Stimulated activated CD4-positive, alpha-beta T cell treated with anti-CD3 and anti-CD28 coated beads, Interleukin-12 subunit alpha, Interleukin-12 subunit beta, amount 100 ng/mL, for 4 hours (primary cell): ENCODE measurements around the gene SSBP4.

ENCODE experiments used
- DNase-seq: peaks from one replicate; pipeline ENCODE4 v3.0.0-alpha.2; 2020

SSBP4 gene

DNA sequence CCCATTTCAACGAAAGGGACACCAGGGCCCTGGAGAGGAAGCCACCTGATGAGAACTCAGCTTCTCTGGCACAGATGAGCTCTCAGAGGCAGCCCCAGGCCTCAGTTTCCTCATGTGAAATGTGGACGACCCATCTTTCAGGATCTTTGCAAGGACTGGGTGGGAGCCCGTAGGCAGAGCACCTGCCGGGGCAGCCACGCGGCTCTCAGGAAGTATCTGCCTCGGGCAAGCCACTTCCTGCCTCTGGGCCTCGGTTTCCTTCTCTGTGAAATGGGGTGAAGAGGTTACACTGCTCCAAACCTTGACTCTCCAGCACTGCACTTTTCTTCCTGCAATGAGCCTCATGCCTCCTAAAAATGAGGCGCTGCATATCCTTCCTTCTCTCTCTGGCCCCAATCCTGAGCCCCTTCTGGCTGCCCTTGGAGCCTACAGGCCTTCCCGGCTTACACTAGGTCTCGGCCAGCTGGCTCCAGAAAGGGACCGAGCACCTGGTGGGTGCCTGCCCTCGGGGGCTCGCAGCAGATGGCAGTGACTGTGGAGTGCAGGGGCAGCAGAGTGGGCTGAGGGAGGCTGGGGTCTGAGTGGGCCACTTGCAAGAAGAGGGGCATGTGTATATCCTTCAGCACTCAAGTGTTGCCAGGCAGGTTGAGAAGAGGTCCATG, 3.5 kb downstream of the SSBP4 start:
- no peak for DNase-seq

DNA sequence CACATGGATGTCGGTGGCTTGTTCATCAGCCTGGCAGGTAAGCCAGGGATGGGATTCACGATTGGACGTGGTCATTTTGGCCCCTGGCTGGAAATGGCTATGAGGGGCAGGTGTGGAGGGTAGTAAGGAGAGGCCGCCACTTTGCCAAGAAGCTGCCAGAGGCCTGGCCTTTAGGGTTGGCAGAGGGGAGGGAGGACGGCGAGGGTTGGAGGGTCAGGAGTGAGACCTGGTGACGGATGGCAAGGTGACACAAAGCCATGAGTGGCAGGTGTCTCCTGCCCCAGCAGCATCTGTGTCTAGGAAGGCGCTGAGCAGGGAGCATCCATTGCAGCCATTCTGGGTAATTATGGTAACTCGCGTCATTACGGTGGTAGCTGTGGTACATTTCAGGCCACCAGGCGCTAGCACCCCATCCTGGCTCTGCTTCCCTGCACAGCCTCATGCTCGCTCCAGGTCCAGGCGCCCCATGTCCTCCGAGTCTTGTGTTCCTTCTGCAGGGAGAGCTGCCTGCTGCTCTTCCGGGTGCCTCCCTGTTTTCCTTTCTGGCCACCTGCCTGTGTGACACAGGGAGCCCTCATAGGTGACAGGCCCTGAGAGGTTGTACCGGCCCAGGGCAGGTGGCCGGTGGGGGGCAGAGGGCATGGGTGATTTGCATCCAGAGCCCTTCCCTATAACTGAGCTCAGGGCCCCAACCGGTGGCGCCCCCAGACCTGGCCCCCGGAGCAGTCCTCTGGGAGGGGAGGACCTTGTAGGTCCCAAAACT, 4.2 kb downstream of the SSBP4 start:
- DNase-seq: no peak

DNA sequence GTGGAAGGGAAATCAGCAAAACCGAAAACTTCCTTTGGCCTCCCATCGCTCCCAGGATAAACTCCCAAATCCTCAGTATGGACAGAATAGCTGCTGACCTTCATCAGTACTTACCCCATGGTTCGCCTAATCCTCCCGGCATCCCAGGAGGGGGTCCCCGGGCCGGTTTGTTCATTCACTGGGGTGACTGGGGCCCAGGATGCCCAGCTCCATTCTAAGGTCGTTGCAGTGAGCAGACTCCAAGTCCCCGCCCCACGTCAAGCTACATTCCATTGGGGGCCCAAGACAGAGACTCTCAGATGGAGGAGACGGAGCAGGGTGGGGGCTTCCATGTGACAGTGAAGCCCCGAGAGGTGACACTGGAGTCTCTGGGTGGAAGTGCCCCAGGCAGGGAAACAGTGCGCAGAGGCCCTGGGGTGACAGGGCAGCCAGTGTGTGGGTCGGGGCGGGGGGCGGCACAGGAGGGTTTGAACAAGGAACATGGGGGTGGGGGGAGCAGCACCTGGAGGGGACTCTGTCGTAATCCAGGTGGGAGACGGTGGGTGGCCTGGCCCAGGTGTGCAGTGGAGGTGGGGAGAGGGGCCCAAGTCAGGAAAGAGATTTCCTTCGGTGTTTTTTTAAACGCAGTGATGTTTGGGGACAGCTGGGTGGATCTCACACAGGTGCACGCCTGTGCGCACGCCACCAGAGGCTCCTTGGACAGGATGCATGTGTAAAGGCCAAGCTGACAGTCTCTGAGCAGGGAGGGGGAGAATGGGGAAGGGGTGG, 5.1 kb downstream of the SSBP4 start:
- no peak for DNase-seq

DNA sequence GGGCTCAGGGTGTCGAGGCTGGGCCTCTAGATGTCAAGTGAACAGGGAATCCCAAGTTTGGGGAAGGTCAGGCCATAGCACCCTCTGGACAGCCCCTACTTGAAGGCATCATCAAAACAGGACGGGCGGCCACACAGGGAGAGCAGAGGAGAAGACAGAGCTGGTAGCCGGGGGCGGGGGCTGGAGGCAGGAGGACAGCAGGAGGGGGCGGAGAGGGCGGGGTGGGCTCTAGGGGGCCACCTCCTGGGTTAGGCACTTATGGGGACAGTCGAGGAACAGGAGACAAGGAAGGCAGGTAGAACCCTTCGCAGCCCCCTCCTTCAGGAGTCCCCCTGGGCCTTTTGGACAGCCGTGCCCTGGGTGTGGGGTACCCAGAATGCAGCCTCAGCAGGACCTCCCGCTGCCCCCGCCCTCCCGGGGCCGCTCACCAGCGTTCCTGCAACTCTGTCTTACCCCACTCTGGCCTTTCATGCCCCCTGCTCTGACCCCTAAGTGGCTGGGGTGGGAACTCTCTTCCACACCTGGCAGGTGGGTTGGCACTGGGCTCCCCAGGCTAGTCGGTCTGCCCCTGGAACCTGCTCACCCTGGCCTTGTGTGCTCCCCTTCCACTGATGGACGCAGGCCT, 5.8 kb downstream of the SSBP4 start:
- no peak for DNase-seq

DNA sequence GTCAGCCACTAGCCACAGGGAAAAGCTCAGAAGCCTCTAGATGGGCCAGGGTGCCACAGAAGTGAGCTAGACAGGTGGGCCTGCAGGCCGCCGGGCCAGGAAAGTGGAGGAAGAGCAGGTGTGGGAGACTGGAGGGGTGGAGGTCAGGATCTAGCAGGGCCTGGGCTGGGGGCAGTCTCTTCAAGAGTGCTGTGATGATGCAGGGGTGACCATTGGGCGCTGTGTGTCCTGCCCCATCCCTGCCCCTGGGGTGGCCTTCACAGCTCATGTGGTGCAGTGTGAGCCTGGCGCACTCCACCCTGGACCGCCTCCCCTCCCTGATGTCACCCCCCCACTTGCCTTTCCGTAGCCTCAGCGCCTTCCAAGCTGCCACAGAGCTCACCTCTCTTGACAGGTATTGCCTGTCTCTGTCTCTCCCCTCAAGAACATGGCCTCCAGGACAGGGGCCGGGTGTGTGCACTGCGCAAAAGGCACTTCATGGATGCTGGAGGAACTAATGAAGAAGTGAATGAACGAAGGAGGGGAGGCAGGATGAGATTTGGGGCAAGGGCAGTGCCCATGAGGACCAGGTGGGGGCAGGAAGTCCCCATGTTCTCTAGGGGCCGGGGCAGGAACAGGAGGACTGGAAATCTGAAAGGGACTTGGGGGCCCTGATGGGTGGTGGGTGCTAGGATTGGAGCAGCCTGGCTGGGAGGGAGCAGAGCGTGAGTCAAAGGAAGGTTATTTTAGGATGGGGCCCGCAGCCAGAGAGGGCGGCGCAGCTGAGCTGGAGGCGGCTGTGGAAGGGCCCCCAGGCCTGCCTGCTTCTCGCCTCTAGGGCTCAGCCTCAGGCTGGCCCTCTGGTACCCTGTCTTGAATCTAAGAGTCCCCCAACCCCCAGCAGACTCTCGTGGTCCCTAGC, 6.6 kb downstream of the SSBP4 start:
- no peak for DNase-seq

DNA sequence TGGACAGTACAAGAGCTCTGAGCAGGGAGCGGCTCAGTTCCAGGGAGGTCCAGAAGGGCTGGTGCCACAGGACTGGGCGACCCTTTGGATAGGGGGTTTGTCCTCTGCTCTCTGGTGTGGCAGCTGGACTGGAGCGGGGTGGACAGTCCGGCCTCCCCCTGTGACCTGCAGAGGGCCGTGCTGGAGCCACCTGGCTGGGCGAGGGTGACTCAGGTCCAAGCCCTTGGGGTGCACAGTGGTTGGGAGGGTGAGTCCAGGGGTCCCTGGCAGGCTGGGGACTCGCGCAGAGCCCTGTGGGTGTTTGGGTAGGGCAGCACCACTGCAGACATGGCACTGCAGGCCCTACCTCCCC, 7.2 kb downstream of the SSBP4 start:
- no peak for DNase-seq

DNA sequence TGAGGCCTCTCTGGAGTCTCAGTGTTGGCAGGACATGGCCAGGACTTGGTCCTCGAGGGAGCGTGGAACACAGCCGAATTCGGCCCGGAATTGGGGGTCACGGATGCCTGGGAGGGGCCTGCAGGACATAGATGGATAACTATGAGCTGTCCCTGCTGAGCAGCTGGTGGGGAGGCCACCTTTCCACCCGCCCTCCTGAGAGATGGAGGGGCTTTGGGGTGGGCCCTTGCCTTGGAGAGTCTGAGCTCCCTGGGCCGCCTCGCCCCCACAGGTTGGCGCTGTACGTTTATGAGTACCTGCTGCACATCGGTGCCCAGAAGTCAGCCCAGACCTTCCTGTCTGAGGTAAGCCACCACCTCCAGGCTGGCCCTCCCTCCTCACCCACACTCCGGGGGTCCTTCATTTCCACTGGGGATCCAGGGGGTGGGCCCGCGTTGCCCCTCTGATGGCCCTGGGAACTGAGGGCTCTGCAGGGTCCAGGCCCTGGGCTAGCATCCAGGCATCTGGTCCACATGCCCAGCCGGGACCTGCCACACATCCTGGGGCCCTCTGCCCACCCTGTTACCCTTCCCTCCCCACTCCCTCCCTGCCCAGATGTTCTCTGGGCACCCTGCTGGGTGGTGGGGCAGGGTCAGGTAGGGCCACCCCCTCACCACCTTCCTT, 8.0 kb downstream of the SSBP4 start:
- no peak for DNase-seq

DNA sequence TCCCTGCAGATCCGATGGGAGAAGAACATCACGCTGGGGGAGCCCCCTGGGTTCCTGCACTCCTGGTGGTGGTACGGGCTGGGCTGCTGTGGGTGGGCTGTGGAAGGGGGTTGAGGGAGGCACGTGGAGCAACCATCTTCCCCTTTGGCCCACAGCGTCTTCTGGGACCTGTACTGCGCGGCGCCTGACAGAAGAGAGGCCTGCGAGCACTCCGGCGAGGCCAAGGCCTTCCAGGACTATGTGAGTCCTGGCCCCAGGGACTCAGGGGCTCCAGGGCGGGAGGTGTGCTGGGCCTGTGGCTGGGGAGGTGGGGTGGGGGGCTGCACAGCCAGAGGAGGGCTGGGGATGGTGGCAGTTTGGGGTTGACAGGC, 8.5 kb downstream of the SSBP4 start:
- DNase-seq: no peak

DNA sequence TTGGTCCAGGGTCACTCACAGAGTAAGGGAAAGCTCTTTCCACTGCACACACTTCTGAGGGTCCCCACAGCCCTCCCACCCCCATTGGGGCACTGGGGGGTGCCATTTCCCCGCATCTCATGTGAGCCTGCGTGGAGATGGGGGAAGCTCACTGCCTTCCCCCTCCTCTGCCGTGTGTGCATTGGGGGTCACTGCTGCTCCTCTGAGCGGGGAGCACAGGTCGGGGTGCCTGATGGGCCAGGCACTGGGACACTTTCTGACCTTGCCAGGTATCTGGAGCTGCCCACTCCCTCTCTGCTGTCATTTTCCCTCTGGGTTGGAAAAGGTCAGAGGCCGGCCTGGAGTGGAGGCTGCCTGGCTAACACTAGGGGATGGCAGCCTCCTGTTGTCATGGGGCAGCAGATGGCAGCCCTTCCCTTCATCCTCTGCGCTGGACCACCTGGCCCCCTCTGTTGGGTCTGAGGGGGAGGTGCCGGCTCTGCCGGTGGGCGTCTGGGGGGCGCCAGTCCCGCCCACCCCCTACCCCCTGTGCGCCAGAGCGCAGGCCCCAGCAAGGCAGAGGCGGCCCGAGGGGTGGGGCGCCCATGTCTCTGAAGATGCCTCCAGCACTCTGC, 9.1 kb downstream of the SSBP4 start:
- DNase-seq: no peak

DNA sequence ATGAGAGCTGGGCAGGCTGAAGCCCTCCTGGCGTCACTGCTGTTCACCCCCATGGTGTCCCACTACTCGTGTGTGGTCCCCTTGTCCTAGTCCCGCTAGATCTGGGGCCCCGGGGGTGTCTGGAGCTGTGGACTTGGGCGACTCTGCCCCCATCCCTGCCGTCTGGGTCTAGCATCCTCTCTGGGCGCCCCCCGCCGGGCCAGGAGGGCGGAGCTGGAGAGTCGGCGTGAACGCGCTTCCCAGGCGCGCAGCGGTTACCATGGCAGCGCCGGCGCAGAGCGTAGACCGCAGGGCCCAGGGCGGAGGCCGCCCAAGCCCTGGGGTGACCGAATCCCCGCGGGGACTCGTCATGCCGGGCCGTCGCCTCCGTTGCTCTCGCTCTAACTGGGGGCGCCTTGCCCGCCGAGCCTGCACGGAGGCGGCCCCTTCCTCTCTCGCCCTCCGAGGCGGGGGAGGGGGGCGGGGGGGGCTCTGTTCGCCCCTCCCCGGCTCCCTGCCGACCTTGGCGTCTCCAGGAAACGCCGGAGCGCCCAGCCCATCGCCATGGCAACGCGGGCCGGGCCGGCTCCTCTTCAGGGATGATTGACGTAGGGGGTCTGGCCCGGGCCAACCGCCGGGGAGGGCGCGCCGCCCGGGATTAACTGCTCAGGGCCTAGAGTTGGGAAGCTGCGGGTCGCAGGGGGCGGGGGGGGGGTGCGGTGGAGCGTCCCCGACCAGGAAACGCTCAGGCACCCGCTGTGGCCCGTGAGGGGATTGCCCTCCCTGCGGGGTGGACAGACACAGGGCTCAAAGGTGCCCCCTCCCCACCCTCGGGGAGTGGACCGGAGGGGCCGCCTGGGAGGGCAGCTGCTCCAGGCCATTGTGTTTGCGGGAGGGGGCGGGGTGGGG, 9.8 kb downstream of the SSBP4 start:
- DNase-seq: peak; percentile 66

DNA sequence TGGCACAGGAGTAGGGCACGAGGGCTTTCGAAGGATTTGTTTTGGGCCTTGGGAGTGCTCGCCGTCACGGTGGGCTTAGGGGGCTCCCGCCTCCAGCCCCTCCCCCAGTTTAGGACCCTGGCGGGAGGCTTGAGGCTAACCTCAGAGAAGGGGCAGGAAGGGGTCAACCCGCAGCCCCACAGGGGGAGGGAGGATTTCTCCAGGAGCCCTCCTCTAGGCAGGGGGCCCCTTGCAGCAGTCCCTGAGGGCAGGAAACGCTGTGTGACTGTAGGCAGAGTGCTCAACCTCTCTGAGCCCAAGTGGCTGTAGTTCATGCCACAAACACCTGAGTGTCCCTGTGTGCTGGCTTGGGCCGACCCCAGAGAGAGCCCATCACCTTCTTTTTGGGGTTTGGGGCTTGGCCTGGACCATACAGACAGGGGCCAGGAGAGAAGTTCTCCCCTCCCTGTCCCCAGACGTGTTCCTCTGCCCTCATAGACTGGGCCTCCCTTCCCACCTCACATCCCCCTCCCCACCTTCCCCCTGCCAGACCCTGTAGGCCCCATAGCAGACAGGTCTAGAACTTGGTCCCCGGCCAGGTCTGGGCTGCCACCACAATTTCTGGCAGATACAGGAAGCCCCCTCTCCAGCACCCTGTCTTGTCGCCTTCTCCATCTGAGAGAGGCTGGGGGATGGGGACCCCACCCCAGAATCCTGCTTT, 10.7 kb downstream of the SSBP4 start:
- no peak for DNase-seq

DNA sequence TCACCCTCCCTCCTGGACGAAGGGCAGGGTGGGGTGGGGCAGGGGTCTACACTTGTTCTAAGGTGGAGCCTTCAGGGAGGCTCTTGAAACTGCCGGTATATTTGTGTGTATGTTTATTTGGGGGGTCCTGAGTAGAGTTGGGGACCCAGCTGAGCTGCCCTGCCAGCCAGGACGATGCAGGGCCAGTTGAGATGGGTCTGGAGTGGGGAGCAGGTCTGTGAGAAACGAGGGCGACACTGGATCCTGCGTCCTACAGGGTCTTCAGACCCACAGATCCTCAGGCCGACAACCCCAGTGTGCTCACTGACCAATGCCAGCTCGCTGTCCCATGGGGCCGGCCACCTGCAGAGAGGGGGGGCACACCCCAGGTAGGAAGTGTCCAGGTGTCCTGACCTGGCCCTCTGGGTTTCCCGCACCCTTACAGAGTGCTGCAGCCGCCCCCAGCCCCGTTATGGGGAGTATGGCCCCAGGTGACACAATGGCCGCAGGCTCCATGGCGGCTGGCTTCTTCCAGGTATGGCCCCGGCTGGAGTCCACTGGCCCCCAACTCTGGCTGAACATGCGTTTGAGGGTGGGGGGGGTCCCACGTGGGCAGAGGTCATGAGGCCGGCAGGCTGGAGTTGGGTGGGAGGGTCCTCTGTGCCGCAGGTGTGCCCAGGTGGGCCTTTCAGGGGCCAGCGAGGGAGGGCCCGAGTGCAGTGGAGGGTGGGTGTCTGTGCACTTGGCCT, 11.4 kb downstream of the SSBP4 start:
- DNase-seq: no peak

DNA sequence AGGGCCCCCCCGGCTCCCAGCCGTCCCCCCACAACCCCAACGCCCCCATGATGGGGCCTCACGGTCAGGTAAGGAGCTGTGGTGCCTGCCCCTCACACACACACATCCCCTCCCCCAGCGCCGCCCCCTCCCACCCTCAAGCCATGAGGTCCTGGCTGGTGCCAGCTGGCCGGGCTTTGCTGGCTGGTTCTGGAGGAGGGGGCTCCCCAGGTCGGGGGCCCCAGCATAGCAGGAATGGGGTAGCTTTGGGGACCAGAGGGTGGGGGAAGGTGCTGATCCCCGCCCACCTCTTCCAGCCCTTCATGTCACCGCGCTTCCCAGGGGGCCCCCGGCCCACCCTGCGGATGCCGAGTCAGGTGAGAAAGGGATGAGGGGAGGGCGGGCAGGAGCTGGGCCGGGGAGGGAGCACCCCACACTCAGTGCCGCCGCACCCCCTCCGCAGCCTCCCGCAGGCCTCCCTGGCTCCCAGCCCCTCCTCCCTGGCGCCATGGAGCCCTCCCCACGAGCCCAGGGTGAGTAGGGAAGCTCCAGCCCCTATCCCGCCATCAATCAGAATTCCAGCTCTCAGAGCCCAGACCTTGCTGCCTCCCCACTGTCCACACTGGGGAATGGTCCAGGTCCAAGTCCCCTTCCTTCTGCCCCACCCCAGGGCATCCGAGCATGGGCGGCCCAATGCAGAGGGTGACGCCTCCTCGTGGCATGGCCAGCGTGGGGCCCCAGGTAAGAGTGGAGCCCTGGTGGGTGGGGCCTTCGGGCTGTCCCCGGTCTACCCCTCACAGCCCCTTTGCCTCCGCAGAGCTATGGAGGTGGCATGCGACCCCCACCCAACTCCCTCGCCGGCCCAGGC, 12.4 kb downstream of the SSBP4 start:
- no peak for DNase-seq

DNA sequence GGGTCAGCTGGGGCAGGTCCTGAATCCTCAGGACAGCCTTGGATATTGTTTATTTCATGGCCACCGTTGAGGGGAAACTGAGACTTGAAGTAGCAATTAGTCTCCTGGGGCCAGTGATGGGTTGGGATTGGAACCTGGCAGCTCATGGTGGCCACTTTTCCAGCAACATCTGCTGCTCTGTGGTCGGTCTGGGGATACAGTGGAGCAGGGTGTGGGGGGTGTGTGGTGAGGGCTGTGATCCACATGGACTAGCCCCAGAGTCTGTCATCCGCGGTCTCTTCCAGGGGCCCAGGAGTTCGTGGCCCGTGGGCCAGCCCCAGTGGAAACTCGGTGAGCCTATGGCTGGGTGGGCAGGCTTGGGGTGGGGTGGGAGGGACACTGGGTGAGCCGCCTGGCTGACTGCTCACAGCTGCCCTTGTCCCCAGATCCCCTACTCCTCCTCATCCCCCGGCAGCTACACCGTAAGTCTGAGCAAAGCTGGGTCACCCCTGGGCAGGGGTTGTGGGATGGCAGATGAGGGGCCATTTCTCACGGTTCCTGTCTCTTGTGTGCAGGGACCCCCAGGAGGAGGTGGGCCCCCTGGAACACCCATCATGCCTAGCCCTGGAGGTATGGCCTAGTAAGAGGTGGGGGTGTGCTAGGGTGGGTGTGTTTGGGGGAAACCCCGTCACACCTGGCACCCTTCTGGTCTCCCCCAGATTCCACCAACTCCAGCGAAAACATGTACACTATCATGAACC, 13.2 kb downstream of the SSBP4 start:
- no peak for DNase-seq

DNA sequence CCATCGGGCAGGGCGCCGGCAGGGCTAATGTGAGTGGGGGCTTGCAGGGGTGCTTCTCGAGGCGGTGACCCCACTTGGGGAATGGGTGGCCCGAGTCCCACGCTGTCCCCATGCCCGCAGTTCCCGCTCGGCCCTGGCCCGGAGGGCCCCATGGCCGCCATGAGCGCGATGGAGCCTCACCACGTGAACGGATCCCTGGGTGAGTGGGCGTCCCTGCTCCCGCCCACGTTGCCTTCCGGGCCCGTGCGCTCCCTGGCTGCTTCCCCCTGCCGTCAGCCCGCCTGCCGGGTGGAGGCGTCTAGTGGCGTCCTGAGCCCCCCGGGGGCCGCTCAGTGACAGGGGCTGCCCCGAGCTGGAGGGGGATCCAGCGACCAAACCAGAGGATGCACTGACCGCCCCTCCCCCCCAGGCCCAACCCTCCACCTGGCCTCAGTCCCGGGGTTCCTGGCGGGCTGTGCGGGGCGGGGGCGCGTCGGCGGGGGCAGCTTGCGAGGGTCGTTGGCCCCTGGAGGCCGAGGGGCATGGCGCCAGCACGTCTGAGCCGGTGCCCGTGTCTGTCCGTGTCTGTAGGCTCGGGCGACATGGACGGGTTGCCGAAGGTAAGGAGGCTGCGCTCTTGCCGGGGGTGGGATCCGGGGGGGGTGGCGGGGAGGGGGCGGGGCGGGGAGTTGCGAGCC, 14.0 kb downstream of the SSBP4 start:
- DNase-seq: no peak

DNA sequence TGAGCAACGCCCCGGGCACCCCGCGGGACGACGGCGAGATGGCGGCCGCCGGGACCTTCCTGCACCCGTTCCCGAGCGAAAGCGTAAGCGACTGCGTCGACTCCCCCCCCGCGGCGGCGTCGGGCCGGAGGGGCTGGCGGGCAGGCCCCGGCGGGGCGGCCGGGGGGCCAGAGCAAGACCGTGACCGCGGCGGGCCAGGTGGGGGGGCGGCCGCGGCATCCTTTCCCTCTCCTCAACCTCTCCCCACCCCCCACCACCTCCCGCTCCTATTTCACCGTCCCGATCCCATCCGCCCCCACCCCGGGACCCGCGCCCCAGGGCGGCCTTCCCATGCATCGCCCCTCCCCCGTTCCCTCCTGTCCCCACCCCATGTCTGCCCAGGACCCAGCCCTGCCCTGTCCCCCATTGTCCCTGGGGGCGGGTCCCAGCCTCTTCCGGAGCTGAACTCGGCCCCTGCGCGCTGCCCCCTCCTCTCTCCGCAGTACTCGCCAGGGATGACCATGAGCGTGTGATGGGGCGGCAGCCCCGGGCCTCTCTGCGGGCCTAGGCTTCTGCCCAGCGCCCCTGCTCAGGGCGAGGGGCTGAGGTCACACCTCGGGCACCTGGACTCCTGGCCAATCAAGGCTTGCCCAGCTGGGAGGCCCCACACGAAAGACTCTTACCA, 14.7 kb downstream of the SSBP4 start:
- no peak for DNase-seq
